GM19395 (cell line): ENCODE results near the gene MEIS1.

Experiments
- ATAC-seq: cut with Tn5 transposase; IDR thresholded peaks from one replicate; pipeline ENCODE4 v1.9.1; 2021; ENCODE audit warnings: mild to moderate bottlenecking, moderate library complexity; ENCODE audit not compliant: unreplicated experiment

Gene MEIS1

GRCh38 chr2:66579186-66580126 lies 144.5 kb downstream of the MEIS1 start:
- ATAC-seq, result no peak

GRCh38 chr2:66580166-66581049 lies 145.5 kb downstream of the MEIS1 start:
- no peak for ATAC-seq

- ATAC-seq, result no peak
Measured at GRCh38 chr2:66581339-66582103, 146.6 kb downstream of the MEIS1 start.

GRCh38 chr2:66582104-66582986 lies 147.4 kb downstream of the MEIS1 start:
- no peak for ATAC-seq

- ATAC-seq, result no peak
Measured at GRCh38 chr2:66582987-66583880, 148.3 kb downstream of the MEIS1 start.

- ATAC-seq, result no peak
Measured at GRCh38 chr2:66583881-66584280, 149.0 kb downstream of the MEIS1 start.

- no peak for ATAC-seq
Measured at GRCh38 chr2:66585587-66585986, 150.7 kb downstream of the MEIS1 start.

GRCh38 chr2:66587216-66587615 lies 152.3 kb downstream of the MEIS1 start:
- ATAC-seq, result no peak

- ATAC-seq, result no peak
Measured at GRCh38 chr2:66594001-66594400, 159.1 kb downstream of the MEIS1 start.

- ATAC-seq, result no peak
Measured at GRCh38 chr2:66595556-66595955, 160.6 kb downstream of the MEIS1 start.

GRCh38 chr2:66596256-66596655 lies 161.3 kb downstream of the MEIS1 start:
- no peak for ATAC-seq

- no peak for ATAC-seq
Measured at GRCh38 chr2:66601624-66602023, 166.7 kb downstream of the MEIS1 start.

- no peak for ATAC-seq
Measured at GRCh38 chr2:66602341-66602740, 167.4 kb downstream of the MEIS1 start.

GRCh38 chr2:66604326-66604725 lies 169.4 kb downstream of the MEIS1 start:
- no peak for ATAC-seq

- ATAC-seq, result no peak
Measured at GRCh38 chr2:66604976-66605375, 170.1 kb downstream of the MEIS1 start.

- no peak for ATAC-seq
Measured at GRCh38 chr2:66607152-66607551, 172.2 kb downstream of the MEIS1 start.
